Ishikawa (cell line): ENCODE results near the gene ZBTB20.

Experiments used
- CEBPB ChIP-seq: IDR thresholded peaks from 2 replicates; pipeline ENCODE4 v1.6.1; 2012
- CREB1 ChIP-seq: IDR thresholded peaks from 2 replicates; pipeline ENCODE4 v1.6.1; 2012; ENCODE audit warnings: low read depth
- EGR1 ChIP-seq: IDR thresholded peaks from 2 replicates; pipeline ENCODE4 v1.6.1; 2012
- EP300 ChIP-seq: IDR thresholded peaks from 2 replicates; pipeline ENCODE4 v1.6.1; 2012; ENCODE audit warnings: borderline replicate concordance
- FOXM1 ChIP-seq: IDR thresholded peaks from 2 replicates; pipeline ENCODE4 v1.6.1; 2012; ENCODE audit warnings: low read depth, borderline replicate concordance
- MAX ChIP-seq: IDR thresholded peaks from 2 replicates; pipeline ENCODE4 v1.6.1; 2012
- NFIC ChIP-seq: IDR thresholded peaks from 2 replicates; pipeline ENCODE4 v1.6.1; 2012
- RAD21 ChIP-seq: IDR thresholded peaks from 2 replicates; pipeline ENCODE4 v1.6.1; 2012; ENCODE audit warnings: low read depth
- REST ChIP-seq: IDR thresholded peaks from 2 replicates; pipeline ENCODE4 v1.6.1; 2012; ENCODE audit warnings: low read depth, mild to moderate bottlenecking
- TAF1 ChIP-seq: IDR thresholded peaks from 2 replicates; pipeline ENCODE4 v1.6.1; 2012; ENCODE audit warnings: low read depth, mild to moderate bottlenecking
- TCF12 ChIP-seq: IDR thresholded peaks from 2 replicates; pipeline ENCODE4 v1.6.1; 2012; ENCODE audit warnings: low read depth
- TEAD4 ChIP-seq: IDR thresholded peaks from 2 replicates; pipeline ENCODE4 v1.6.1; 2012
- USF1 ChIP-seq: IDR thresholded peaks from 2 replicates; pipeline ENCODE4 v1.6.1; 2012
- YY1 ChIP-seq: IDR thresholded peaks from 2 replicates; pipeline ENCODE4 v1.6.1; 2012; ENCODE audit warnings: low read depth
- ZBTB7A ChIP-seq: IDR thresholded peaks from 2 replicates; pipeline ENCODE4 v1.6.1; 2012; ENCODE audit warnings: low read depth

Gene ZBTB20

GRCh38 chr3:114846252-114846651 lies 300.8 kb downstream of the ZBTB20 start:
- TF ChIP-seq TCF12, result no peak
- no peak for TF ChIP-seq FOXM1
- TF ChIP-seq YY1, result no peak
- TF ChIP-seq TEAD4, result no peak
- TF ChIP-seq CEBPB, result no peak
- no peak for TF ChIP-seq TAF1
- TF ChIP-seq USF1, result no peak
- TF ChIP-seq NFIC, result no peak
- TF ChIP-seq CREB1, result no peak
- TF ChIP-seq REST, result no peak
- TF ChIP-seq MAX, result no peak
- no peak for TF ChIP-seq ZBTB7A
- TF ChIP-seq RAD21, result no peak
- no peak for TF ChIP-seq EP300
- TF ChIP-seq EGR1, result no peak

- TF ChIP-seq YY1, result no peak
- no peak for TF ChIP-seq REST
- no peak for TF ChIP-seq ZBTB7A
- TF ChIP-seq TCF12, result no peak
- no peak for TF ChIP-seq EP300
- TF ChIP-seq USF1, result no peak
- TF ChIP-seq EGR1, result no peak
- TF ChIP-seq TEAD4, result no peak
- TF ChIP-seq NFIC, result no peak
- TF ChIP-seq RAD21, result no peak
- TF ChIP-seq TAF1, result no peak
- TF ChIP-seq MAX, result no peak
- no peak for TF ChIP-seq CEBPB
- TF ChIP-seq FOXM1, result no peak
- no peak for TF ChIP-seq CREB1
These were observed 305.6 kb downstream of the ZBTB20 start for GRCh38 chr3:114841515-114841914.

- TF ChIP-seq USF1 (no peak), NFIC (no peak), EGR1 (no peak), EP300 (no peak), YY1 (no peak), MAX (no peak), CEBPB (no peak), RAD21 (no peak), TCF12 (no peak), FOXM1 (no peak), ZBTB7A (no peak), TAF1 (no peak), REST (no peak), TEAD4 (no peak), CREB1 (no peak)
These were observed 307.6 kb downstream of the ZBTB20 start for GRCh38 chr3:114839476-114839875.

GRCh38 chr3:114838025-114838424 lies 309.1 kb downstream of the ZBTB20 start:
- TF ChIP-seq USF1 (no peak), EP300 (no peak), REST (no peak)
